K562 (cell line): ENCODE data around the gene SECISBP2. TPM values are rescaled to one million over a fixed set of nuclear protein-coding genes. Genes with fewer than 3 reads are reported as not detected.

Experiments
- ATAC-seq: fragments of 200-7000 bp; cut with Tn5 transposase; 3 replicates; pipeline ENCODE4 v1.9.1; 2020; ENCODE audit warnings: moderate library complexity
- BruUV-seq: library from RNA; stranded (reverse); fragments of 400-500 nt; replicated peaks from 2 replicates; lab custom pipeline; 2021; lab: Mats Ljungman, UMichigan
- CTCF ChIA-PET: fragments of 300-600 bp; formaldehyde crosslinking; extraction: SDS; loops from one replicate; lab custom pipeline; 2021; ENCODE audit warnings: low intra/inter-chr PET ratio; lab: Yijun Ruan, JAX
- POLR2A ChIA-PET: fragments of 300-600, 350-650 bp; sonication (Branson Sonifier 250); formaldehyde crosslinking; extraction: SDS; loops from one replicate; lab custom pipeline; 2021; ENCODE audit warnings: antibody characterized with exemption, inconsistent platforms; lab: Yijun Ruan, JAX
- DNase-seq, 4 experiments: peaks; one replicate each; pipeline versions ENCODE4 v3.0.0 to v3.0.0-alpha.2; 2011 to 2018; ENCODE audit warnings: low spot score in 3 of 4, mixed read lengths in 3 of 4; ENCODE audit errors: extremely low read depth in 1 of 4
- FAIRE-seq: peaks from 2 replicates; lab custom pipeline; 2011; peaks lifted over from hg19 to GRCh38; lab: Jason Lieb, UNC
- H2AFZ ChIP-seq: 2 replicates; pipeline ENCODE4 v1.6.0; 2011; ENCODE audit warnings: low read depth, low read length, control low read depth, inconsistent platforms
- H3K27ac ChIP-seq: fragments of 200-600 bp; 3 replicates; pipeline ENCODE4 v1.8.0; 2011; ENCODE audit warnings: low read depth, mild to moderate bottlenecking, control low read depth, inconsistent platforms, low read length, moderate library complexity, mixed read lengths; ENCODE audit errors: extremely low read depth
- H3K27me3 ChIP-seq, 2 experiments: fragments of 300-600 bp in 1 of 2; 2 replicates in 1 of 2; 3 replicates in 1 of 2; pipeline versions ENCODE4 v1.6.0 to v1.8.0; 2011; ENCODE audit warnings: inconsistent platforms in 2 of 2, low read length in 2 of 2, mild to moderate bottlenecking in 1 of 2, mixed read lengths in 1 of 2, moderate library complexity in 1 of 2; ENCODE audit not compliant: control insufficient read depth in 2 of 2, insufficient read depth in 2 of 2
- H3K36me3 ChIP-seq: fragments of 300-600 bp; 3 replicates; pipeline ENCODE4 v1.8.0; 2011; ENCODE audit warnings: mild to moderate bottlenecking, low read length, inconsistent platforms; ENCODE audit not compliant: control insufficient read depth, insufficient read depth
- H3K4me1 ChIP-seq, 2 experiments: fragments of 200-600 bp in 1 of 2; replicated peaks in 1 of 2; 2 replicates in 1 of 2; 3 replicates in 1 of 2; pipeline versions ENCODE4 v1.5.1 to v1.8.0; 2011; ENCODE audit warnings: inconsistent platforms in 2 of 2, low read length in 2 of 2, mild to moderate bottlenecking in 1 of 2, mixed read lengths in 1 of 2, moderate library complexity in 1 of 2; ENCODE audit not compliant: control insufficient read depth in 2 of 2, insufficient read depth in 2 of 2
- H3K4me2 ChIP-seq: 2 replicates; pipeline ENCODE4 v1.6.1; 2011; ENCODE audit warnings: low read length, control low read depth, inconsistent platforms, mixed read lengths; ENCODE audit not compliant: insufficient read depth
- H3K4me3 ChIP-seq: fragments of 200-600 bp; sonication (generic), shearing (Covaris generic); 2 replicates; pipeline ENCODE4 v1.5.1; 2016; ENCODE audit warnings: control low read depth, inconsistent platforms
- H3K79me2 ChIP-seq: fragments of 200-600 bp; 3 replicates; pipeline ENCODE4 v1.8.0; 2011; ENCODE audit warnings: low read length, inconsistent platforms; ENCODE audit not compliant: control insufficient read depth, insufficient read depth
- H3K9ac ChIP-seq, 2 experiments: 2 replicates each; pipeline versions ENCODE4 v1.6.0 to v1.6.1; 2011; ENCODE audit warnings: low read depth in 2 of 2, low read length in 2 of 2, control low read depth in 1 of 2, inconsistent platforms in 1 of 2, mild to moderate bottlenecking in 1 of 2, mixed read lengths in 1 of 2; ENCODE audit not compliant: insufficient read depth in 1 of 2
- H3K9me1 ChIP-seq: one replicate; pipeline ENCODE4 v1.6.0; 2011; ENCODE audit warnings: inconsistent platforms, mild to moderate bottlenecking, low read length, moderate library complexity; ENCODE audit not compliant: control insufficient read depth, insufficient read depth
- H3K9me3 ChIP-seq: replicated peaks from 2 replicates; pipeline ENCODE4 v1.5.1; 2011; ENCODE audit warnings: low read depth, low read length, inconsistent platforms; ENCODE audit not compliant: control insufficient read depth, insufficient read depth
- H4K20me1 ChIP-seq: replicated peaks from 2 replicates; pipeline ENCODE4 v1.6.1; 2011; ENCODE audit warnings: low read length, inconsistent platforms, mixed read lengths; ENCODE audit not compliant: control insufficient read depth, insufficient read depth
- CEBPB ChIP-seq: fragments of 450-650 bp; IDR thresholded peaks from 2 replicates; pipeline ENCODE4 v1.6.1; 2016; ENCODE audit warnings: missing genetic modification characterization, missing compliant biosample characterization
- MTA1 ChIP-seq: fragments of 450-650 bp; IDR thresholded peaks from 2 replicates; pipeline ENCODE4 v1.6.1; 2017; ENCODE audit warnings: borderline replicate concordance
- SRSF3 ChIP-seq: fragments of 200-400 bp; formaldehyde crosslinking; IDR thresholded peaks from 2 replicates; pipeline ENCODE4 v1.6.1; 2016; ENCODE audit warnings: mild to moderate bottlenecking, low read length, moderate library complexity; ENCODE audit not compliant: insufficient read depth
- TAF15 ChIP-seq: fragments of 200-400 bp; formaldehyde crosslinking; IDR thresholded peaks from 2 replicates; pipeline ENCODE4 v1.6.1; 2017; ENCODE audit warnings: mild to moderate bottlenecking, low read depth, low read length, moderate library complexity
- ZFP1 ChIP-seq: fragments of 450-650 bp; formaldehyde crosslinking; IDR thresholded peaks from 2 replicates; pipeline ENCODE4 v1.4.0; 2020; ENCODE audit warnings: mild to moderate bottlenecking, mixed read lengths
- ZNF253 ChIP-seq: fragments of 250-450 bp; sonication (Bioruptor Pico); conservative IDR thresholded peaks from 2 replicates; pipeline ENCODE4 v1.6.1; 2021; ENCODE audit warnings: mild to moderate bottlenecking
- WGBS: fragments of 100-300 bp; shearing (Covaris generic); methylation state at CpG from one replicate; pipeline ENCODE4 v1.1.6; 2016; ENCODE audit warnings: low coverage, mixed read lengths; ENCODE audit not compliant: insufficient coverage; ENCODE audit errors: missing lambda C conversion rate; 5-methylcytosine and 5-hydroxymethylcytosine counted together
- in situ Hi-C: fragments of 300-500 bp; cut with MboI; formaldehyde crosslinking; loops from 4 replicates; pipeline ENCODE4 v1.15.0; 2018; ENCODE audit warnings: inconsistent platforms, mixed read lengths
- intact Hi-C: fragments of 100-400 bp; cut with micrococcal nuclease; formaldehyde crosslinking; loops from 2 replicates; pipeline ENCODE4 v1.14.2; 2022
- polyA plus RNA-seq, 8 experiments: library from polyadenylated mRNA; depleted of rRNA in 4 of 8; stranded (reverse) in 5 of 8; unstranded in 3 of 8; fragments of >200 nt; fragmentation: Nextera tagmentation in 2 of 8; fragmentation: Illumina TruSeq in 1 of 8; extraction: Ambion mirVana in 2 of 8; extraction: Trizol in 1 of 8; gene quantifications; 2 replicates each; pipeline versions ENCODE4 v1.2.1 to v1.2.3, GENCODE V29; 2011 to 2014; ENCODE audit warnings: inconsistent platforms in 1 of 8, missing spikeins in 1 of 8
- total RNA-seq, 7 experiments: library from RNA; depleted of rRNA in 6 of 7; stranded (reverse); fragments of >200 nt in 6 of 7; fragmentation: Illumina TruSeq in 2 of 7; extraction: Trizol in 2 of 7; gene quantifications; 2 replicates each; pipeline versions ENCODE4 v1.2.1 to v1.2.3, GENCODE V29; 2011 to 2021; ENCODE audit warnings: low replicate concordance in 1 of 7
- TF ChIP-seq, protein P1 (sequence below): fragments of 250-450 bp; sonication (Bioruptor Pico); IDR thresholded peaks from 2 replicates; pipeline ENCODE4 v1.5.0; 2021

The SECISBP2 gene
- total and polyA plus RNA-seq, 9 of the 15 experiments (the other 6 are each of a cell fraction or from before 2014, with no cell fraction given), result 3.2 to 41.6 (median 26.1) TPM

DNA sequence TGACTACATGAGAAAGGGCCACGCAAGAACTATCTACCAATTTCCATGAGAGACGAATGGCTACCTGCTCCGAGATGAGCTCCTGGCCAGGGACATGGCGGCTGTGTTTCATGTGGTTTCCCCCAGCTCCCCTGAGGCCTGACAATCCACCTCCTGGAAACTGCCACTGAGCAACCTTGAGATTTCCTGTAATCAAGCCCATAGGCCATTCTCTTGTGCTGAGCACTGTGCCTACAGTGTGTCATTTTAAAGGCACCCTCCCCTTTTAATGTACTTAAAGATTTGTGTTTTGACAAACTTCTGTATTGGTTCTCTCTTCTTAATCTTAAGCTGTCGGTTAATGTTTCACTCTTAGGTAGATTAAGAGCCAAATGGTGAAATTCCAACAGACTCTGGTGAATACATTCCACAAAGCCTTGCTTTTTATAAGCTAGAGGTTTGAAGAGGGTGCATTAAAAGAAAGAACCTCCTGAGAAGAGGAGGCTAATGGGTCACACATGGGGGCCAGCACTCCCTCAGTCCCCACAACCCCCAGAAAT is 72.3 kb downstream of the SECISBP2 start:
- DNase-seq (no peak), FAIRE-seq (no peak), ATAC-seq (no peak)
- no peaks in the 10 kb centered on the region for H3K36me3 ChIP-seq
- TF ChIP-seq TAF15 (no peak), CEBPB (no peak), SRSF3 (no peak), MTA1 (no peak), ZFP1 (no peak), ZNF253 (no peak)
- TF ChIP-seq, protein P1, sequence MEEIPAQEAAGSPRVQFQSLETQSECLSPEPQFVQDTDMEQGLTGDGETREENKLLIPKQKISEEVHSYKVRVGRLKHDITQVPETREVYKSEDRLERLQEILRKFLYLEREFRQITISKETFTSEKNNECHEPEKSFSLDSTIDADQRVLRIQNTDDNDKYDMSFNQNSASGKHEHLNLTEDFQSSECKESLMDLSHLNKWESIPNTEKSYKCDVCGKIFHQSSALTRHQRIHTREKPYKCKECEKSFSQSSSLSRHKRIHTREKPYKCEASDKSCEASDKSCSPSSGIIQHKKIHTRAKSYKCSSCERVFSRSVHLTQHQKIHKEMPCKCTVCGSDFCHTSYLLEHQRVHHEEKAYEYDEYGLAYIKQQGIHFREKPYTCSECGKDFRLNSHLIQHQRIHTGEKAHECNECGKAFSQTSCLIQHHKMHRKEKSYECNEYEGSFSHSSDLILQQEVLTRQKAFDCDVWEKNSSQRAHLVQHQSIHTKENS (CRISPR knock-in tag), result no peak
- peaks cover 20 to 80% of the 10 kb centered on the region in 2 experiments for H3K27me3 ChIP-seq
- H2AFZ ChIP-seq, result no peak overlapping the region
- ChIA-PET CTCF (no interaction called here), POLR2A (no interaction called here)
- no peak overlapping the region for H3K9ac ChIP-seq
- BruUV-seq, result no TSS peak
- H3K9me1 ChIP-seq, result no peaks in the 10 kb centered on the region
- H4K20me1 ChIP-seq, result no peaks in the 10 kb centered on the region; the same call in 1 of the 2 replicates
- no peak overlapping the region for H3K4me3 ChIP-seq
- no peaks in the 10 kb centered on the region for H3K4me1 ChIP-seq
- intact Hi-C loops (no loop called here), in situ Hi-C loops (no loop called here)
- H3K9me3 ChIP-seq, result no peaks in the 10 kb centered on the region
- 0% methylated on average over 5 of the region's 5 CpGs for WGBS
- H3K4me2 ChIP-seq, result no peak overlapping the region
- no peaks in the 10 kb centered on the region for H3K79me2 ChIP-seq
- H3K27ac ChIP-seq, result no peak overlapping the region
